ENCODE measurements around the gene ANKRD53.
"Not testable (repeated sequence)": the region's sequence is repeated elsewhere in the genome, so short reads cannot be mapped to it uniquely, and the experiment has no call there.

The ANKRD53 gene

GRCh38 chr2:71001592-71001927 is 23.1 kb downstream of the ANKRD53 start:
- WGBS (ENCODE audit: insufficient coverage, insufficient read length) = no CpG with 5 or more reads among the region's 5 CpGs
- no peak for DNase-seq (ENCODE audit: low read depth, low spot score)
- Histone ChIP-seq H3K9me3 (ENCODE audit: control insufficient read depth, insufficient read depth, low read length) (no peaks in the 10 kb centered on the region), H3K27ac (ENCODE audit: low read length) (no peak overlapping the region), H3K4me3 (ENCODE audit: low read length) (no peak overlapping the region), H3K36me3 (ENCODE audit: control insufficient read depth, insufficient read depth, low read length) (no peaks in the 10 kb centered on the region), H3K4me1 (ENCODE audit: control insufficient read depth, insufficient read depth, low read length) (peaks cover 4% of the 10 kb centered on the region), H3K27me3 (ENCODE audit: control insufficient read depth, insufficient read depth, low read length) (no peaks in the 10 kb centered on the region)

- no peak for DNase-seq (ENCODE audit: low read depth, low spot score)
- H3K27ac ChIP-seq (ENCODE audit: low read length) = no peak overlapping the region
- no CpG with 5 or more reads among the region's 11 CpGs for WGBS (ENCODE audit: insufficient coverage, insufficient read length)
- H3K4me1 ChIP-seq (ENCODE audit: control insufficient read depth, insufficient read depth, low read length) = peaks cover 4% of the 10 kb centered on the region
- no peak overlapping the region for H3K4me3 ChIP-seq (ENCODE audit: low read length)
- H3K36me3 ChIP-seq (ENCODE audit: control insufficient read depth, insufficient read depth, low read length) = no peaks in the 10 kb centered on the region
- H3K27me3 ChIP-seq (ENCODE audit: control insufficient read depth, insufficient read depth, low read length) = no peaks in the 10 kb centered on the region
- no peaks in the 10 kb centered on the region for H3K9me3 ChIP-seq (ENCODE audit: control insufficient read depth, insufficient read depth, low read length)
Measured at GRCh38 chr2:71001981-71002570, 23.6 kb downstream of the ANKRD53 start.

GRCh38 chr2:71003396-71003795 is 25.0 kb downstream of the ANKRD53 start:
- no peaks in the 10 kb centered on the region for H3K27me3 ChIP-seq (ENCODE audit: control insufficient read depth, insufficient read depth, low read length)
- H3K4me1 ChIP-seq (ENCODE audit: control insufficient read depth, insufficient read depth, low read length) = peaks cover 4% of the 10 kb centered on the region
- H3K36me3 ChIP-seq (ENCODE audit: control insufficient read depth, insufficient read depth, low read length) = no peaks in the 10 kb centered on the region
- no peak for DNase-seq (ENCODE audit: low read depth, low spot score)
- WGBS (ENCODE audit: insufficient coverage, insufficient read length) = no CpG with 5 or more reads among the region's 6 CpGs
- no peaks in the 10 kb centered on the region for H3K9me3 ChIP-seq (ENCODE audit: control insufficient read depth, insufficient read depth, low read length)
- H3K4me3 ChIP-seq (ENCODE audit: low read length) = no peak overlapping the region
- H3K27ac ChIP-seq (ENCODE audit: low read length) = no peak overlapping the region

GRCh38 chr2:71003966-71004755 is 25.7 kb downstream of the ANKRD53 start:
- Histone ChIP-seq H3K4me1 (ENCODE audit: control insufficient read depth, insufficient read depth, low read length) (peaks cover 4% of the 10 kb centered on the region), H3K4me3 (ENCODE audit: low read length) (no peak overlapping the region), H3K9me3 (ENCODE audit: control insufficient read depth, insufficient read depth, low read length) (no peaks in the 10 kb centered on the region), H3K27me3 (ENCODE audit: control insufficient read depth, insufficient read depth, low read length) (no peaks in the 10 kb centered on the region), H3K27ac (ENCODE audit: low read length) (no peak overlapping the region), H3K36me3 (ENCODE audit: control insufficient read depth, insufficient read depth, low read length) (no peaks in the 10 kb centered on the region)
- WGBS (ENCODE audit: insufficient coverage, insufficient read length) = no CpG with 5 or more reads among the region's 11 CpGs
- no peak for DNase-seq (ENCODE audit: low read depth, low spot score)

- no peaks in the 10 kb centered on the region for H3K9me3 ChIP-seq (ENCODE audit: control insufficient read depth, insufficient read depth, low read length)
- WGBS (ENCODE audit: insufficient coverage, insufficient read length) = no CpG with 5 or more reads among the region's 6 CpGs
- H3K27ac ChIP-seq (ENCODE audit: low read length) = no peak overlapping the region
- no peaks in the 10 kb centered on the region for H3K36me3 ChIP-seq (ENCODE audit: control insufficient read depth, insufficient read depth, low read length)
- DNase-seq (ENCODE audit: low read depth, low spot score) = no peak
- peaks cover 4% of the 10 kb centered on the region for H3K4me1 ChIP-seq (ENCODE audit: control insufficient read depth, insufficient read depth, low read length)
- no peaks in the 10 kb centered on the region for H3K27me3 ChIP-seq (ENCODE audit: control insufficient read depth, insufficient read depth, low read length)
- no peak overlapping the region for H3K4me3 ChIP-seq (ENCODE audit: low read length)
Measured at GRCh38 chr2:71004857-71005256, 26.4 kb downstream of the ANKRD53 start.

GRCh38 chr2:71005271-71006202 is 27.1 kb downstream of the ANKRD53 start:
- H3K9me3 ChIP-seq (ENCODE audit: control insufficient read depth, insufficient read depth, low read length) = no peaks in the 10 kb centered on the region
- H3K4me3 ChIP-seq (ENCODE audit: low read length) = no peak overlapping the region
- peaks cover 4% of the 10 kb centered on the region for H3K4me1 ChIP-seq (ENCODE audit: control insufficient read depth, insufficient read depth, low read length)
- no peaks in the 10 kb centered on the region for H3K36me3 ChIP-seq (ENCODE audit: control insufficient read depth, insufficient read depth, low read length)
- no peak overlapping the region for H3K27ac ChIP-seq (ENCODE audit: low read length)
- no peak for DNase-seq (ENCODE audit: low read depth, low spot score)
- no CpG with 5 or more reads among the region's 10 CpGs for WGBS (ENCODE audit: insufficient coverage, insufficient read length)
- no peaks in the 10 kb centered on the region for H3K27me3 ChIP-seq (ENCODE audit: control insufficient read depth, insufficient read depth, low read length)

GRCh38 chr2:71006323-71006722 is 27.9 kb downstream of the ANKRD53 start:
- no peak overlapping the region for H3K27ac ChIP-seq (ENCODE audit: low read length)
- no peak overlapping the region for H3K4me3 ChIP-seq (ENCODE audit: low read length)
- WGBS (ENCODE audit: insufficient coverage, insufficient read length) = no CpG with 5 or more reads among the region's 2 CpGs
- no peaks in the 10 kb centered on the region for H3K36me3 ChIP-seq (ENCODE audit: control insufficient read depth, insufficient read depth, low read length)
- H3K4me1 ChIP-seq (ENCODE audit: control insufficient read depth, insufficient read depth, low read length) = peaks cover 4% of the 10 kb centered on the region
- no peaks in the 10 kb centered on the region for H3K27me3 ChIP-seq (ENCODE audit: control insufficient read depth, insufficient read depth, low read length)
- H3K9me3 ChIP-seq (ENCODE audit: control insufficient read depth, insufficient read depth, low read length) = no peaks in the 10 kb centered on the region
- no peak for DNase-seq (ENCODE audit: low read depth, low spot score)

GRCh38 chr2:71006955-71007799 is 28.7 kb downstream of the ANKRD53 start:
- H3K4me3 ChIP-seq (ENCODE audit: low read length) = no peak overlapping the region
- H3K9me3 ChIP-seq (ENCODE audit: control insufficient read depth, insufficient read depth, low read length) = no peaks in the 10 kb centered on the region
- no peaks in the 10 kb centered on the region for H3K27me3 ChIP-seq (ENCODE audit: control insufficient read depth, insufficient read depth, low read length)
- H3K36me3 ChIP-seq (ENCODE audit: control insufficient read depth, insufficient read depth, low read length) = no peaks in the 10 kb centered on the region
- peaks cover under 1% of the 10 kb centered on the region; the same call in 1 of the 2 replicates for H3K4me1 ChIP-seq (ENCODE audit: control insufficient read depth, insufficient read depth, low read length)
- no CpG with 5 or more reads among the region's 5 CpGs for WGBS (ENCODE audit: insufficient coverage, insufficient read length)
- no peak overlapping the region for H3K27ac ChIP-seq (ENCODE audit: low read length)
- no peak for DNase-seq (ENCODE audit: low read depth, low spot score)

GRCh38 chr2:71008342-71008741 is 29.9 kb downstream of the ANKRD53 start:
- no peak for DNase-seq (ENCODE audit: low read depth, low spot score)
- no peak overlapping the region for H3K27ac ChIP-seq (ENCODE audit: low read length)
- no peaks in the 10 kb centered on the region for H3K27me3 ChIP-seq (ENCODE audit: control insufficient read depth, insufficient read depth, low read length)
- no peaks in the 10 kb centered on the region for H3K36me3 ChIP-seq (ENCODE audit: control insufficient read depth, insufficient read depth, low read length)
- no peaks in the 10 kb centered on the region for H3K4me1 ChIP-seq (ENCODE audit: control insufficient read depth, insufficient read depth, low read length)
- no CpG with 5 or more reads among the region's 13 CpGs for WGBS (ENCODE audit: insufficient coverage, insufficient read length)
- no peaks in the 10 kb centered on the region for H3K9me3 ChIP-seq (ENCODE audit: control insufficient read depth, insufficient read depth, low read length)
- no peak overlapping the region for H3K4me3 ChIP-seq (ENCODE audit: low read length)

- not testable (repeated sequence) for H3K27ac ChIP-seq (ENCODE audit: low read length); H3K36me3 ChIP-seq (ENCODE audit: control insufficient read depth, insufficient read depth, low read length); H3K4me1 ChIP-seq (ENCODE audit: control insufficient read depth, insufficient read depth, low read length); DNase-seq (ENCODE audit: low read depth, low spot score); H3K4me3 ChIP-seq (ENCODE audit: low read length); H3K27me3 ChIP-seq (ENCODE audit: control insufficient read depth, insufficient read depth, low read length); H3K9me3 ChIP-seq (ENCODE audit: control insufficient read depth, insufficient read depth, low read length)
- WGBS (ENCODE audit: insufficient coverage, insufficient read length) = no CpG with 5 or more reads among the region's 6 CpGs
Measured at GRCh38 chr2:71011786-71012185, 33.4 kb downstream of the ANKRD53 start.

All from iPS DF 6.9 (cell line).